Right lobe of liver (tissue), 4 donors: Measurements from ENCODE around the gene DCTN1.

Source experiments
- POLR2A ChIP-seq: fragments of 450-650 bp; IDR thresholded peaks from one replicate; pipeline ENCODE4 v1.6.1; 2017; ENCODE audit warnings: antibody characterized with exemption, mild to moderate bottlenecking
- TF ChIP-seq, protein P1 (sequence below), 4 donors: fragments of 200-600 bp in 3 of 4; fragments of 450-650 bp in 1 of 4; IDR thresholded peaks; one replicate each; pipeline versions ENCODE4 v1.5.1 to v1.8.0; 2016 to 2022; ENCODE audit warnings: antibody characterized with exemption in 4 of 4, mild to moderate bottlenecking in 2 of 4
- donor health status: DM: no; HTN: no; CAD: no.
- donor health status: DM: no; HTN: no; CAD: no.
- donor health status: DM: no; HTN: yes; CAD: no.

DNA sequence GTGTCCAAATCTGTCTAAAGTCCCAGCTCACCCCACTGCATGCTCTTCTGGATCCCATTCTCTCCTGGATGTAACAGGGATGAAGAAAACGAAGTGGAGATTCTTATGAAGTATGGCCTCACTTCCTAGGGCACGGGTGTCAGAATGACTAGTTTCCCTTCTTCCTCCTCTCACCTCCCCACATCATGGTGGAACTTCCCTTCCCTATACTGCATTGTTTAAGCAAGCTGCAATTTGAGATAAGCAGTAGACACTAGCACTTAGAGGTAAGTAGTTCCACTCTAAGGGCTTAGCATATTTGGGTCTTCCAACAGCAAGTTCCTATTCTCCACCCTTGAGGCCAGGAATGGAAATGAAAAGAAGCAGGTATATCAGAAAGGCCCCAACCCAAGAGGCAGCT lies 66.6 kb downstream of the DCTN1 start:
- TF ChIP-seq, protein P1, sequence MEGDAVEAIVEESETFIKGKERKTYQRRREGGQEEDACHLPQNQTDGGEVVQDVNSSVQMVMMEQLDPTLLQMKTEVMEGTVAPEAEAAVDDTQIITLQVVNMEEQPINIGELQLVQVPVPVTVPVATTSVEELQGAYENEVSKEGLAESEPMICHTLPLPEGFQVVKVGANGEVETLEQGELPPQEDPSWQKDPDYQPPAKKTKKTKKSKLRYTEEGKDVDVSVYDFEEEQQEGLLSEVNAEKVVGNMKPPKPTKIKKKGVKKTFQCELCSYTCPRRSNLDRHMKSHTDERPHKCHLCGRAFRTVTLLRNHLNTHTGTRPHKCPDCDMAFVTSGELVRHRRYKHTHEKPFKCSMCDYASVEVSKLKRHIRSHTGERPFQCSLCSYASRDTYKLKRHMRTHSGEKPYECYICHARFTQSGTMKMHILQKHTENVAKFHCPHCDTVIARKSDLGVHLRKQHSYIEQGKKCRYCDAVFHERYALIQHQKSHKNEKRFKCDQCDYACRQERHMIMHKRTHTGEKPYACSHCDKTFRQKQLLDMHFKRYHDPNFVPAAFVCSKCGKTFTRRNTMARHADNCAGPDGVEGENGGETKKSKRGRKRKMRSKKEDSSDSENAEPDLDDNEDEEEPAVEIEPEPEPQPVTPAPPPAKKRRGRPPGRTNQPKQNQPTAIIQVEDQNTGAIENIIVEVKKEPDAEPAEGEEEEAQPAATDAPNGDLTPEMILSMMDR (IDR thresholded peaks at IDR 0.05) = no peak
- no peak for TF ChIP-seq POLR2A
